Stimulated activated CD4-positive, alpha-beta T cell treated with anti-CD3 and anti-CD28 coated beads, Interleukin-1b, Interleukin-23, amount 100 ng/mL, for 4 hours (primary cell): ENCODE measurements around the gene SHANK1.
A peak's percentile ranks its signal among the peaks of the same experiment; 100 is the strongest.

Experiments used
- DNase-seq, 2 donors: peaks; one replicate each; pipeline ENCODE4 v3.0.0-alpha.2; 2020; ENCODE audit warnings: low read depth in 2 of 2

SHANK1 gene

DNA sequence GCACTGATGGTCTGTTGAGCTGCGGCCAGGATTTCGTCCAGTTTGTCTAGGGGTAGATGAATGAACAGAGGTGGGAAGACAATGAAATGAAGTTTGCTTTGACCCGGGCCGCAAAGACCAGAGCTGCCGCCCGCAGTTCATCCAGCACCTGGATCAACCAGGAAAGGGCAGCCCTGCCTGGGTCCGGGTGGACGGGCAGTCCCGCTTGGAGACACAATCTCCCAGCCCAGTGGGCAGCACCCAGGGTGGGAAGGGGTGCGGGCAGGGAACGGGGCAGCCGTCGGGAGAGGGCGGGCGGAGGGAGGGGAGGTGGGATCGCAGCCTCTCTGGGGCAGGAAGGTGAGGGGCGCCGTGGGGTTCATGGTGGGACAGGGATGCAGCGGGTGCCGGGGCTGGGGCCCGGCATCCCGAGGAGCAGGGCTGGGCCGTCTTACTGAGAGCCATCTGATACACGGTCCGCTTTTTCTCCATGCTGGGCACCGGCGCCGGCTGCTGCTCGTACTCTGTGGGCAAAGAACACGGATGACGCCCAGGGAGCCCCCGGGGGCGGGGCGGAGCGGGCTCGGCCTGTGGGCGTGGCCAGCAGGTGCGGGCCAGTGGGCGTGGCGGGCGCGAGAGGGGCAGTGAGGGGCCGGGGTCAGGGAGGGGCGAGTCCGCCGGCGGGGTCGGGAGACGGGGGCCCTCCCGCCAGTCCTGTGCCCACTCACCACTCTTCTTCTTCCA lies 33.1 kb downstream of the SHANK1 start:
- DNase-seq: no peak

DNA sequence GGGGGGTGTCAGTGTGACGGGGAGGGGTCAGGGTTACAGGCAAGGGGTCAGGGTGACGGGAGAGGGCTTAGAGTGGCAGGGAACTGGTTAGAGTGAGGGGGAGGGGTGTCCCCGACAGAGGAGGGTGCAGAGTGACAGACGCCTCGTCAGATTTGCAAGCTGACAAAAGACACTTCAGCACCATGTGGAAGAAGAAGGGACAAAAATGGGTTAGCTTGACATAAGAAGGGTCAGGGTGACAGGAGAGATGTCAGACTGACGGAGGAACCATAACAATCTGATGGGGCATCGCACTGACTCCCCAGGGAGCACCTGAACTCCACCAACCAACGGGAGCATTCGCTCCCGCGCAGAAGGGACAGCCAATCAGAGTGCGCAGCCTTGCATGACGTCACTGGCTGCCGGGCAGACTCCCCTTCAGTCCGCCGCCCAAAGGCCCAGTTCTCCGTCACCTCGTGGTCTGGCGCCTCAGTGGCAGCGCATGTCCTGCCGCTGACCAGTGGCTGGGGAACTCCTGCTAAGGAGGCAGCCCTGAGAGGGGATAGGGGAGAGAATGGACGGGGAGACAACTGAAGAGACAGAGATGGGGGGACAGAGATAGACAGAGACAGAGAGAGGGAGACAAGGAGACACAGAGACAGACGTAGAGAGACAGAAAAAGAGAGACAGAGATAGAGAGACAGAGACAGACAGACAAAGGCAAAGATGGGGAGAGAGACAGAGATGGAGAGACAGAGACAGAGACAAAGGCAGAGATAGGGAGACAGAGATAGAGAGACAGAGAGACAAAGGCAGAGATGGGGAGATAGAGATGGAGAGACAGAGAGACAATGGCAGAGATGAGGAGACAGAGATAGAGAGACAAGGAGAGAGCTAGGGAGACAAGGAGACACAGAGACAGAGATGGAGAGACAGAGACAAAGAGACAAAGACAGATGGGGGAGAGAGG lies 40.2 kb downstream of the SHANK1 start:
- DNase-seq: peak; percentile 54 to 68

DNA sequence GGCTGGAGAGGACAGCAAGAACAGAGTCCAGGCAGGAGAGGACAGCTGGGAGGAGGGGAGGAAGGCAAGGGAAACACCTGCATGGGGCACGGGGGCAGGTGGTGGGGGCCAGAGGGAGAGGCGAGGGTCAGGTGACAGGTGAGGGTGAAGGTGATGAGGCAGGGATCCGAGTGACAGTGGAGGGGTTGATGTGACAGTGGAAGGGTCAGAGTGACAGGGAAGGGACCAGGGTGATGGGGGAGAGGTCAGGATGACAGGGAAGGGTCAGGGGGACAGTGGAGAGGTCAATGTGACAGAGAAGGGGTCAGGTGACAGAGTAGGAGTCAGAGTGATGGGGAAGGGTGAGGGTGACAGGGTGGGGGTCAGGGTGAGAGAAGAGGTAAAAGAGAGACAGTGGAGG lies 41.3 kb downstream of the SHANK1 start:
- no peak for DNase-seq

DNA sequence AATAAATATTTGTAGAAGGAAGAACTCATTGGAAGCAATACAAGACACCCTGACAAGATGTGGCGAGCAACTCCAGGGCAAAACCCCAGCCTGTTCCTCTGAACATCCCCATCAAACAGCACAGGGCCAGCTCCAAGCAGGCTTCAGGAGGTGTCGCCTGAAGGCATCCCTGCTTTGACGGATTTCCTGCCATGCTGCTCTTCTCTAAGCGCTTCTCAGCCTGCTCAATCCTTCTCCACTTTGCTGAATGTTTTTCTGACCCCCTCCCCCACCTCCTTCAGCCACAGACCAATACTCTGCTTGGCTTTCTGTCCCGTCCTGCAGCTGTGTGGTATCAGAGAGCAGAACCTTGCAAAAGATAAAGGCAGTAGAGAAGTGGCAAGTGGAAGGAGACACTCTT lies 42.0 kb downstream of the SHANK1 start:
- no peak for DNase-seq

DNA sequence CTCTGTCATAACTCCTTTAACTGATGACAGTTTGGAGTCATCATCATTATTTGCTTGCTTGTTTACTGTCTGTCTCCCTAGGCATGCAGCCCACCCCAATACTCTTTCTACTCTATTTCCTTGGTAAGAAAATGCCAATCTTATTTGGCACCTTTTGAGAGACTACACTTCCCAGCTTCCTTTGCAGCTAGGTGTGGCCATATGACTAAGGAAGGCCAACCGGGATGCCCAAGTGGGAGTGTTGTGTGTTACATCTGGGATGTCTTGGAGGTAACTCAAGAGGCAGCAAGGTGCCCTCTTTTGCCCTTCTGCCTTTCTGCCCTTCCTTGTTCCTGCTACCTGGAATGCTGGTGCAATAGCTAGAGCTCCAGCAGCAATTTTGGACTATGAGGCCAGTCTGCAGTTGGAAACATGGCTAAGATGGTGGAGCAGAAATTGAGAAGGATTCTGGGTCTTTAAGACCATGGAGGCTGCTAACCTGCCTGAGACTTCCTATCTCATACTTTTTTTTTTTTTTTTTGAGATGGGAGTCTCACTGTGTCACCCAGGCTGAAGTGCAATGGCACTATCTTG lies 42.9 kb downstream of the SHANK1 start:
- no peak for DNase-seq

DNA sequence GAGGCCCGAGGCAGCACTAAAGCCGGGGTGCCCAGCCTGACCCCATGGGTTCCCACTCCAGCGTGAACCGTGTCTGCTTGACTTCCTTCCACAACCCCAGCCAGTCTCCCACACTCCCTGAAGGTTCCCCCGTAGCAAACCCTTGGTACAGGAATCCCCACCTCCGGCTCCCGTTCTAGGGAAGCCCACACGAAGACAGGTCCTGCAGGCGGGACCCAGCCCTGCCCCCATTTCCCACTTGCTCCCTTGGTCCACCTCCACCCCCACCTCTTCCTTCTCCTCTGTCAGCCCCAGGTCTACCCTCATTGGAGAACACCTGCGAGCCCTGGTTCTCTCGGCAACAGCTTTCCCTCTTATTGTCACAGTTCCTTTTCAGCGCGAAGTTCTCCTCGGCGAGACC lies 46.5 kb downstream of the SHANK1 start:
- no peak for DNase-seq

DNA sequence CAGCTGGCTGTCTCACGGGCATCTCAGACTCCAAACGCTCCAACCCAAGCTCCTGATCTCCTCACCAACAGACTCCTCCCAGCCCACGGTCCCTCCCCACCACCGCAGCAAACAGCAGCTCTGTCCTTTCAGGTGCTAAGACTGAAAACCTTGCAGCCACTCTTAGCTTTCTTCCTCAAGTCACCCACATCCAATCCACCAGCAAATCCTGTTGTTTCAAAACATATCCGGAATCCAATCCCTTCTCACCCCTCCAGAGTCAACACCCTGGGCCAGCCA lies 49.6 kb downstream of the SHANK1 start:
- DNase-seq: no peak

DNA sequence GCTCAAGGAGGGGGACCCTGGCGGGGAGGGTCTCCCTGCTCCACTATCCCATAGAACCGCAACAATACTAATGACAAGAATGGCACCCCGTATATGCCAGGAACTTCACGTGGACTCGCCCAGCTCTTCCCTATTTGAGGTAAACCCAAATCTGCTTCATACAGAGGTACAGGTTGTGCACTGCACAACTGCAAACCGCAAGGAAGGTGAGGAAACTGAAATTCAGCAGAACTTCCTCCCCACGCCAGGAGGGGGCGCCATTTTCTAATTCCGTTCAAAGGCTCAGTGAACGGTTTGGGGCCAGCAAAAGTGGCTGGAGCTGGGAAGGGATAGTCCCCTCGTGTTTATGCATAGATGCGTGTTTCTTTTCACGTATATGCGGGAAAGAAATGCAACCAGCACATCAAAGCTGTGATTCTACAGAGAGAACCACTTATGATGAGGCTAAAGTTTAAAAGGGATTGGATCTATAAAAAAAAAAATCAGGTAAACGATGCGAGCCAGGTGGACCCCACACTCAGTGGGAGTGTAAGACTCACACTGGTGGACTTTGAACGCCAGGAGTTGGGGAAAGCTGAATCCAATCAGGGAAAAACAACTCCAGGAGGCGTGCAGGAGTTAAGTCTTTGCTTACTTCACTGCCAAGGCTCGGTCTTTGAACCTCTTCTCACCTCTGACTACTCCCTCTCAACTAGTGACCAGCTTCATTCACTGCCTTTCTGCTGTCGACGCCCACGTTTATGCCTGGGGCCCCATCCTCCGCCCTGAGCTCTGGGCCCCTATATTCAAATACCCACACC lies 50.1 kb downstream of the SHANK1 start:
- DNase-seq: peak; percentile 10 to 37

DNA sequence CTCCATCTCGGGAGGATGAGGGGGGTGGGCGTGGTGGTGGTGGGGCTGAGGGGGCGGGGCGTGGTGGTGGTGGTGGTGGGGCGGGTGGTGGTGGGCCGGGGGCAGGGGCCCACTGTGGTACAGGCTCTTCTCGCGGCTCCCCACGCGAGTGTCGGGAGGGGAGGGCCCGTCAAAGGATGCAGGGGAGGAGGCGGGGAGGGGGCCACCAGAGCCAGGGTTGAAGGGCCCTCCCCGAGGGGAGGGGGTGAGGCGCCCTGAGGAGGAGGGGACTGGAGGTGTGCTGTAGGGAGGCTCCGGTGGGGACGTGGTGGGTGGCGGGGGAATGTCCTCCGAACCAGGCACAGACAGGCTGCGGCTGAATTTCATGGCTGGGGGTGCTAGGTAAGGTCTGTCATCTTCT lies 50.7 kb downstream of the SHANK1 start:
- DNase-seq: no peak

DNA sequence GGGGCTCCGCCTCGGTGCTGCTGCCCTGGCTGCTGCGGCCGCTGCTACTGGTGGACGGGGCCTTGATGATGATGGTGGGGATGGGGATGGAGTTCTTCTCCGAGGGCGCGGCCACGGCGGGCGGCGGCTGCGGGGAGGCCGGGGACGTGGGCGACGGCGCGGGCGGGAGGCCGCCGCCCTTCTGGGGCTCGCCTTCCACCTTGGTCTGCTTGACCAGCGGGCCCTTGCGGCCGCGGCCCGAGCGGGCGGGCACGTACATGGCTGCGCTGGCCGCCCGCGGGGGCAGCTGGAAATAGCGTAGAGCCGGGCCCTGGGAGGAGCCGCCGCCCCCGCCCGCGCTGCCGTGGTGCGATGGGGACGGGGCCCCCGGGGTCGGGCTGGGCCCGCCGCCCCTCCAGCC lies 51.2 kb downstream of the SHANK1 start:
- no peak for DNase-seq

DNA sequence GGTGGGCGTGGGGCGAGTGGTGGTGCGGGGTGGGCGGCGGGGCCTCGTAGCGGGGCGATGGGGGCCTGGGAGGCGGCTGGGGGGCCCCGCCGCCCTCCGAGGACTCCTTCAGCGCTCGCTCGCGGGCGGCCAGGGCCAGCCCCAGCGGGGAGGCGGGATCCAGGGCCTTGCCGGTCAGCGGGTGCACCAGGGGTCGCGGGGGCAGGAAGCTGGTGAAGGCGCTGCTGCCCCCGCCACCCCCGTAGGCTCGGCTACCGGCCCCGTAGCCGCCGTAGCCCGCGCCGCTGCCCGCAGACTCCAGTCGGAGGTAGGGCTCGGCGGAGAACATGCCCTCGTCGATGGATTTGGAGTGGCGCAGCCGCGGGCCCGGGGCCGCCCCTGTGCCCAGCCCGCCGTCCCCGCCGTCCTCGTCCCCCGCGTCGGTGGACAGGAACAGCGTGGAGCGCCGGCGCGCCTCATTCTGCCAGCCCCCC lies 51.8 kb downstream of the SHANK1 start:
- no peak for DNase-seq

DNA sequence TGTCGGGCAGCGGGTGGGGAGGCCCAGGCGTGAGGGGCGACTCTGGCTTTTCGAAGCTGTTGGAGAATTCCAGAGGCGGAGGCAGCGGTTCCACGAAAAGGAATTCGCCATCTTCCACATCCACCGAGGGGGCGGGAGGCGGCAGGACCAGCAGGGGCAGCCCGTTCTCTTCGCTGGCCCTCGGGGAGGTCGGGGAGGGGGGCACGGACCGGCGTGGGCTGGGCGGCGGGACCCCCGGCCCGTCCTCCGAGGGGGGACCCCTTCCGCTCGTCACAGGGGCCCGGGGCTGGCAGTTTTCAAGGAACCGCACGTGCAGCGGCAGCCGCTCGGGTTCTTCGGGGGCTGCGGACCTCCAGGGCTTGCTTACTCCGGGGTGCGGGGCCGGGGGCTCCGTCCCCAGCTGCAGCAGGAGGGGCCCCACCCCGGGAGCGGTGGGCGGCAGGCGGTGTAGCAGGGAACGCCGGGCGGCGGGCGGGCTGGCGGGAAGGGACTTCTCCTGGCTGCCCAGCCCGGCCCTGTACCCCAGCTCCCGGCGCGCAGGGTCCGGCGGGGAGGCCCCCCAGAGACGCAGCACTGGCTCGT lies 52.3 kb downstream of the SHANK1 start:
- no peak for DNase-seq

DNA sequence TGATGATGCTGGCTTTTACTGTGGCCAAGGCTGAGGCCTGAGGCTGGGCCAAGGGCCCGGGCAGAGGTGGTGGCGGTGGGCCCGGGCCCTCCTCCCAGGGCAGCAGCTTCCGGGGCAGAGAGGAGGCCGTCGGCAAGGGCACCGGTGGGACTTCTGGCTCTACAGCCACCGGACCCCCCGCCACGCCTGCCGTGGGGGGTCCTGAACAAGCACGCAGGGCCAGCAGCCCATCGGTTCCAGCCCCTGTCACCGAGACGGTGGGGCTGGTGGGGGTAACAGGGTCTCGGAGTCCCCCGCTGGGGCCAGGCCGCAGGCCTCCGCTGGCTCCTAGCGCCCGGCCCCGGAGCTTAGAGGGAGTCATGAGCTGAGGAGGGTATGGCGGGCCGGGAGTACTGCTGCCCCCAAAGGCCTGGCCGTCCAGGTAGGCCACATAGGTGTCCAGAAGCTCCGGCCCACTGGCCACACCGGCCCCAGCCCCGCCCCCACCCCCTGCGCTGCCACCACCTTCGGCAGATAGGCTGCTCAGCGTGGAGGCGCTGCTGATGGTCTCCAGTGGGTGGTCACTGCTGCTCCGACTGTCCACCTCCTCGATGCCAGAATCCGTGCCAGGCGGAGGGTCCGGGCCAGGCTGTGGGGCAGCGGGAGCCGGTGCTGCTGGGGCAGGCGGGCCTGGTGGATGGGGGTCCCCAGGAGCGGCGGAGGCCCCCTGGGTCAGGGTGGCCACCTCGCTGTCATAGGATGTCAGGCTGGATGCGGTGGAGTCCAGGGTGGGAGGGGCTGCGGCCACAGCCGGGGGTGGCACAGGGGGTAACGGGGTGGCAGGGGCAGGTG lies 53.0 kb downstream of the SHANK1 start:
- no peak for DNase-seq

DNA sequence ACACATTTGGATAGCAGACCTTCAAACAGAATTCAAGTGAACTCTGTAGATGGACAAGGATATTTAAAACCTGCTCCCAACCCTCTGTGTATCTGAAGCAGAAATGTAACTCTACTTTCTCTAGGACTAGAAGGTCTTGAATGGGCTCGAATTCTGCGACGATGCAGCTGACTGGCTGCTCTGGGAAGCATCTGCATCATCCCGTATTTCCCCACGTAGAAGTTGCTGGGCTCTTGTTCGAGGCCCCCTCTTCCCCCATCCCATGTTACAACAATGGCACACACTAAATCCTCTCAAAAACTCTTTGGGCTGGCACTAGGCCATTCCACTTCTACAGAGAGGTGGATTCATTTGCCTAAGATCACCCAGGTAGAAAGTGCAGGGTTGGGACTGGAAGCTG lies 55.4 kb downstream of the SHANK1 start:
- no peak for DNase-seq

DNA sequence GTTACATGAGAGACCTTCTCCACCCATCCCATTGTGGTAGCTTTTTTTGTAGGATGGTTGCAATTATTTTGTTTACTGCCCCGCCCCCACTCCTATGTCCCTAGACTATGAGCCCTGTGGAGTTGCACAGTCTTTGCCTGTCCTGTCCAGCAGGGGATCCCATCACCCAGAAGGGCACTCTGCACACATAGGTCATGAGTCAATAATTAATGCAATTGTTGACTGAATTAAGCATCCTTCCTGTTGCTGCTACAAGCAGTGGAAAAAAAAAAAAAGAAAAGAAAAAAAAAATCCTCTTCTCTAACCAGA lies 56.2 kb downstream of the SHANK1 start:
- no peak for DNase-seq

DNA sequence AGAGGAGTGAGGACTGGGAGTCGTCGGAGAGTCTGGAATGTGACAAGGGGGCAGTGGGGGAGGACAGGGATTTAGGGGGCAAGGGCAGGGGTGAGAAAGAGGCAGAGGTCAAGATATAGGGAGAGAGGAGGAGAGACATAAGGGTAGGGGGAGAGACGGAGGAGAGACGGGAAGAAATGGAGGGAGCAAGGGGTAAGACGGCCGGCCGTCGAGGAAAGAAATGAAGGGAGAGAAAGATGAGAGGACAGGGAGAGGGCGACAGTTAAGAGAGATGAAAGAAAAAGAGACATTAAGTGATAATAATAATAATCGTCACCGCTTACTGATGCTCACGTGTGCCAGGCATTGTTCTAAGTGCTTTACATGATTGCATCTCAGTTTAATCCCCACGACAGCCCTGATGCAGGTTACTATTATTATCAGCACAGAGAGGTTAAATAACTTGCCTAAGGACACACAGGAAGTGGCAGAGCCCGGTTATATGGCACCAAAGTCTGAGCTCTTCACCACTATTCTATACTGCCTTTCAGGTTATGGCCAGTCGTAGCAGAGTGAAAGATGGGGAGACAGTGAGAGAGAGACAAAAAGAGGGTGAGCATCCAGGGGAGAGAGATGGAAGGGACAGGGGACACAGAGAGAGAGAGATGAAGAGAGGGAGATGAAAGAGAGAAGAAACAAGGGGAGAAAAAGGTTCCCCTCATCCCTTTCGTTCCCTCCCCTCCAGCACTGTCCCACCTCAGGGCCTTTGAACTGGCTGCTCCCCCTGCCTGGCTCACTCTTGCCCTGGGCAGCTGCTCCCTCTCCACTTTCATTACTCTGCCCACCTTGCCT lies 56.7 kb downstream of the SHANK1 start:
- DNase-seq: no peak

DNA sequence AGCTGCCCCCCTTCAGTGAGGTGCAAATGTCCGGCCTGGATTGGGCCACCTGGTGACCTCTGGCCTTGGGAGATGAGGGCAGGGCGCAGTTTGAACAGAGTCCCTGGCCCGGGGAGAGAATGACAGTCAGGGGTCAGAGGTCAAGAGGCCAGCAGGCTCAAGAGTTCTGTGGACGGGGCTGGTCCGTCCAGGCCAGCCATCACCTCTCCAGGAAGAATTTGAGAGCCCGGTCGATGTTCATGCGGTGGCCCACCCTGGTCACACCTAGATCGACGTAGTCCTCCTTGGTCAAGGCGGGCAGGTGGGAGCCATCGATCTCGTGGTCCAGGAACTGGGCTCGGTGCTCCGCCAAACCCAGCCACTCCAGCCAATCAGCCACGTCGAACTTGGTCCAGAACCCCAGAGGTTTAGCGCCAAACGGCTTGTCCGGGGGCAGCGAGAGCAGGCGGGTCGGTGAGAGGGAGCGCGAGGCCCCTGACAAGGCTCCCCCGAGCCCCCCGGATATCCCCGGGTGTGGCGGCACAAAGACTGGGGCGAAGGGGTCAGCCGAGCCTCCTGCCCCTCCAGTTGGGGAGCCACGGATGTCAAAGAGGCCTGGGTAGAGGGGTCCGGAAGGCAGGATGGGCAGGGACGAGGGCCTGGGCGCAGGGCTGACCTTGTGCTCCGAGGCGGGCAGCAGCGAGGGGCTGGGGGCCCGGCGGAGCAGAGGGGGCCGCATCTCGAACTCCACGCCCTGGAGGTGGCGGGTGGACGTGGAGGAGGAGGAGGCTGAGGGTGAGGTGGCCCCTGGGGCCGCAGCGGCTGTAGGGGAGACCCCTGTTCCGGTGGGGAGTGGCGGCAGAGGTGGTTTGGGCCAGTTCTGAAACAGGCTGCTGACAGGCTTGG lies 57.6 kb downstream of the SHANK1 start:
- no peak for DNase-seq

DNA sequence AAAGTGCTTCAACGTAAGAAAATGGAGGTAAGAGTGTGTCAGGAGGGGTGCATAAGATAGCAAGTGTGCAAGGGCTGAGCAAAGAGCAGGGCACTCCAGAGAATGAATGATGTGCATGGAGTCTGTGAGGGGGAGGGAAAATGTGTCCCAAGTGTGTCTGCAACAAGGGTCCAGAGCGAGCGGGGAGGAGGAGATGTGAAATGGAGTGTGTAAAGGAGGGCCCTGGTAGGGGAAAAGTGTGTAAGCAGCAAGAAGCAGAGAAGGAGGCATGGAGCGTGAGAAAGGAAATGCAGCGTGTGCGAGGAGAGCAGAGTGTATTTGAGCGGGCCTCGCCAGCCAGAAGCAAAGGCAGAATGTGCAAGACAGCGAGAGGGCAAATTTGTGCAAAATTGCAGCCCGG lies 58.6 kb downstream of the SHANK1 start:
- DNase-seq: no peak

DNA sequence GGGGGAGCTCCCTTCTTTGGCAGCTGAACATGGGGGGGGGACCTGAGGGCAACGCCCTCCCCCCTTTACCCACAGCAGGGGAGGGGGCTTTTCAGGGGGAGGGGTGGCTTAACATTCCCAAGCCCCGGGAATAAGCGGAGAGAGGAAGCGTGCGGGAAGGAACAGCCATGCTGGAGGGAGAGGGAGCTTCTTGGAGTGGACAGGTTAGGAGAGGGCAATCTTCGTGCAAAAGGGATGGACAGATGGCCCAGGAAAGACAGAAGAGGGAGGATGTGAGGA lies 59.6 kb downstream of the SHANK1 start:
- no peak for DNase-seq
